Stomach smooth muscle (tissue), 2 donors: ENCODE measurements around the gene SEC61A2.
"Not testable (repeated sequence)": the region's sequence is repeated elsewhere in the genome, so short reads cannot be mapped to it uniquely, and the experiment has no call there.

Source experiments
- H3K27ac ChIP-seq: one replicate; pipeline ENCODE4 v1.7.0; 2013; ENCODE audit warnings: mild to moderate bottlenecking, low read length, inconsistent platforms
- H3K27me3 ChIP-seq, 2 donors: one replicate each; pipeline ENCODE4 v1.7.0; 2013; ENCODE audit warnings: low read length in 2 of 2; ENCODE audit not compliant: insufficient read depth in 2 of 2, control insufficient read depth in 1 of 2
- H3K36me3 ChIP-seq, 2 donors: one replicate each; pipeline ENCODE4 v1.7.0; 2013; ENCODE audit warnings: low read length in 2 of 2; ENCODE audit not compliant: control insufficient read depth in 2 of 2, insufficient read depth in 2 of 2
- H3K4me1 ChIP-seq: one replicate; pipeline ENCODE4 v1.7.0; 2013; ENCODE audit warnings: low read length; ENCODE audit not compliant: control insufficient read depth, insufficient read depth
- H3K4me3 ChIP-seq, 2 donors: one replicate each; pipeline ENCODE4 v1.7.0; 2013; ENCODE audit warnings: low read length in 2 of 2
- H3K9ac ChIP-seq, 2 donors: one replicate each; pipeline ENCODE4 v1.7.0; 2013; ENCODE audit warnings: low read length in 2 of 2, mild to moderate bottlenecking in 1 of 2
- H3K9me3 ChIP-seq, 2 donors: one replicate each; pipeline ENCODE4 v1.7.0; 2013; ENCODE audit warnings: low read length in 2 of 2; ENCODE audit not compliant: control insufficient read depth in 2 of 2
- donor health status: healthy.
- donor health status: Pancreatic carcinoma.

The SEC61A2 gene

DNA sequence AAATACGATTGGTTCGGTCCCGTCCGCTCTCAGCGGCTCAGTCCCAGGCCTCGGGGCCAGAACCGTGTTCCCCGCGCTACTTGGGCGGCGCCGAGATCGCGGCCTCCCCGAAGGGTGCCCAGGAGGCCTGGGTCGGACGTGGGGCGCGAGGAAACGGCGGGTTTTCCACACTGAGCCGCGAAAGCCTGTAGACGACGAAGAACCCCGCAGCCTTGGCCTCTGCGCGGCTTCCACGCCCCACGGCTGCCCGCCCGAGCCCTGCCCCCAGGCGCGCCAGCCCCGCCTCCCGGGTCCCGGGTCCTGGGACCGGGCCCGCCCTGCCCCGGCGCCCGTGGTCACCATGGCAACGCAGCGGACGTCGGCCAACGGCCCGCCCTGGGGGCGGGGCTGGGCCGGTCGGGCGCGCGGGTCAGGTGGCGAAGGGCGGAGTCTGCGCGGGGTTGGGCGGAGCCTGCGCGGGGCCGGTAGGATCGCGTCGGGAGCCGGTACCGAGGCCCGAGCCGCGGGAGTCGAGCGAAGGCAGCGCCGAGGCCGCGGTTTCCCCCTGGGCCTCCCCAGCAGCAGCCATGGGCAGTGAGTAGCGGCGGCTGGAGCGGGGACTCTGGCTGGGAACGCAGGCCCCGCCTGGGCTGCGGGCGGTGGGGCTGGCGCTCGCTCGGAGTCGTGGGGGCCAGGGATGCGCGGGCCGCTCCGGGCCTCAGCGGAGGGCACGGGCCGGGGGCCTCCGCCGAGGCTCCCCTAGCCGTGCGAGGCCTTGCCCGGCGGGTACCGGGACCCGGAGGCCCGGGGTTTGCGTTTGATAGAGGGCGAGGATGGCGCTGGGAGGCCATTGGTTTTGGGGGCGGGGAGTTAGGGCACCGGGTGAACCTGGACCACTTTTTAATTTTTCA lies at the start of gene SEC61A2:
Gene SEC61A2 (plus strand): TSS at position 456 of the 890 bp plus-strand sequence. CDS start 111 bp downstream, at position 567.
- Histone ChIP-seq H3K4me1 (peaks cover 6% of the 10 kb centered on the region), H3K27ac (peak within 1 kb of the TSS; percentile 75), H3K4me3 (peak within 1 kb of the TSS; percentile 85 to 88), H3K36me3 (peaks cover 2 to 4% of the 10 kb centered on the region in 2 donors), H3K9me3 (no peaks in the 10 kb centered on the region), H3K9ac (peak within 1 kb of the TSS; percentile 76 to 79), H3K27me3 (no peaks in the 10 kb centered on the region)

DNA sequence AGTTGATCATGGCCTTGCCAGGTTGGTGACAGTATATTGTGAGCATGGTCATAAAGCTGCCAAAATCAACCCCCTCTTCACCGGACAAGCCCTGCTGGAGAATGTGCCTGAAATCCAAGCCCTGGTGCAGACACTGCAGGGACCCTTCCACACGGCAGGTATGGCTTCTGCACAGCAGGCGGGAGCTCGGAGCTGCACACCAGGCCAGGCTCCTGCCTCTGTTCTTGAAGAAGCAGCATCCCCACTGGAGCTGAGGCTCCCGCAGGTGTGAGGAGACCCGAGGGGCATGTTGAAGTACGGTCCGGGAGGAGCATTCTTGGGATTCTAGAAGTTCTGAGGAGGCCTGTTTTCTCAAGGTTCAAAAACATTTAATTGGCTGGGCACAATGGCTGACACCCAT lies 48.0 kb upstream of the SEC61A2 start:
- Histone ChIP-seq H3K9me3 (no peaks in the 10 kb centered on the region), H3K4me3 (no peak overlapping the region), H3K36me3 (peaks cover 0 to 13% of the 10 kb centered on the region in 2 donors), H3K9ac (no peak overlapping the region), H3K27ac (no peak overlapping the region), H3K27me3 (no peaks in the 10 kb centered on the region), H3K4me1 (peaks cover 3% of the 10 kb centered on the region)

DNA sequence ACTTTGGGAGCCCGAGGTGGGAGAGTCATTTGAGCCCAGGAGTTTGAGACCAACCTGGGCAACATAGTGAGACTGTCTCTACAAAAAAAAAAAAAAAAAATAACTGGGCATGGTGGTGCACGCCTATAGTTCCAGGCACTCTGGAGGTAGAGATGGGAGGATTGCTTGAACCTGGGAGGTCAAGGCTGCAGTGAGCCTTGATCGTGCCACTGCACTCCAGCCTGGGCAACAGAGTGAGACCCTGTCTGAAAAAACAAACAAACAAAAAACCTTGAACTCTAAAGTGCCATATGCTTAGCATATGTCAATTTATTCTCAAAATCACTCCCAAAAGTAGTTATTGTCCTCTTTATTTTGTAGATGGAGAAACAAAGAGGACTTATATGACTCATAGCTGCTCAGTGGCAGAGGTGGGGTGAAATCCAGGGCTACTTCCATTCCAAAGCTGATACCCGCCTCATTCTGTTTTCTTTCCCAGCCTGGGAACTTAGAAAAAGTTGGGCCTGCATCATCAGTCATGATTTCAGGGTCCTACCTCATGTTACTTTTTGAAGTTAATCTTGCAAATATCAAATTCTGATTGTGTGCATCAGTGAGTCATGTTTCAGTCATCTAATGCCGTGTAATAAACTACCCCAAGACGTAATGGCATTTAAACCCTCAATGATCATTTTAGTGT lies 47.5 kb upstream of the SEC61A2 start:
- Histone ChIP-seq H3K9ac (no peak overlapping the region), H3K27me3 (no peaks in the 10 kb centered on the region), H3K4me3 (no peak overlapping the region), H3K27ac (no peak overlapping the region), H3K36me3 (peaks cover 4 to 14% of the 10 kb centered on the region in 2 donors), H3K9me3 (no peaks in the 10 kb centered on the region), H3K4me1 (peaks cover 3% of the 10 kb centered on the region)

DNA sequence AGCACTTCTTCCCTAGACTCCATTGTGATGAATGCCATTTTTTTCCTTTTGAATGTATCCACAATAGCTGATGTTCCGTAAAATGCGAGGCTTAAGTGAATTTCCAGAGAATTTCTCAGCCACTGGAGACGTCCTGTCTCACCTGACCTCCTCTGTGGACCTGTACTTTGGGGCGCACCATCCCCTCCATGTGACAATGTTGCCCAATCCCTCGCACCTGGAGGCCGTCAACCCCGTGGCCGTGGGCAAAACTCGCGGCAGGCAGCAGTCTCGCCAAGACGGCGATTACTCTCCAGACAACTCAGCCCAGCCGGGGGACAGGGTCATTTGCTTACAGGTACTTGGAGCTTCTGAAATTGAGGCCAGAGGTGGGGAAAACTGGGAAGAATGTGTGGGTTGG lies 40.6 kb upstream of the SEC61A2 start:
- peaks cover 28 to 33% of the 10 kb centered on the region in 2 donors for H3K36me3 ChIP-seq
- H3K4me1 ChIP-seq, result no peaks in the 10 kb centered on the region
- H3K9ac ChIP-seq, result no peak overlapping the region
- H3K4me3 ChIP-seq, result no peak overlapping the region
- no peaks in the 10 kb centered on the region for H3K9me3 ChIP-seq
- H3K27ac ChIP-seq, result no peak overlapping the region
- no peaks in the 10 kb centered on the region for H3K27me3 ChIP-seq

DNA sequence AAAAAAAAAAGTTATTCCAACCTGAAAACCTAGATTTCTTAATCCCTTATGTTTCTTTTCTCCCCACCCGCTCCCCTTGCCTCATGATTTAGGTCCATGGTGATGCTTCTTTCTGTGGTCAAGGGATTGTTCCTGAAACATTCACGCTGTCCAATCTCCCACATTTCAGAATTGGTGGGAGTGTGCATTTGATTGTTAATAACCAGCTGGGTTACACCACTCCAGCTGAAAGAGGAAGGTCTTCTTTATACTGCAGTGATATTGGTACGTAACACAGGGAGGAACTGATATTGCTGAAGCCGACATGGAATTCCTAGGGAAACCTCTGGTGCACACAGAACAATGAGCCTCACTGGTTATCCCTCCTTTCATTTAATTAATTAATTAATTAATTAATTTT lies 38.1 kb upstream of the SEC61A2 start:
- Histone ChIP-seq H3K27me3 (no peaks in the 10 kb centered on the region), H3K4me3 (no peak overlapping the region), H3K27ac (no peak overlapping the region), H3K9ac (no peak overlapping the region), H3K4me1 (no peaks in the 10 kb centered on the region), H3K36me3 (peaks cover 31 to 38% of the 10 kb centered on the region in 2 donors), H3K9me3 (no peaks in the 10 kb centered on the region)

DNA sequence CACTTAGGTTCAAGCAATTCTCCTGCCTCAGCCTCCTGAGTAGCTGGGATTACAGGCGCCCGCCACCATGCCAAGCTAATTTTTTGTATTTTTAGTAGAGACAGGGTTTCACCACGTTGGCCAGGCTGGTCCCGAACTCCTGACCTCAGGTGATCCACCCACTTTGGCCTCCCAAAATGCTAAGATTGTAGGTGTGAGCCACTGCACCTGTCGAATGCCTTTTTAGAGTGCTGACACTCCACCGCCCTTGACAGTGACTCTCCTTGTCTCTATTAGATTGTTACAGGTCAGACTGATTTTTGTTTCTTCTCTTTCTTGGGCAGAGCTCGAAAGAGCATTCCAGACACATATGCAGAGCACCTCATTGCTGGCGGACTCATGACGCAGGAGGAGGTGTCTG lies 32.1 kb upstream of the SEC61A2 start:
- H3K9ac ChIP-seq, H3K27ac ChIP-seq, H3K4me3 ChIP-seq, H3K27me3 ChIP-seq, H3K4me1 ChIP-seq, H3K9me3 ChIP-seq: not testable (repeated sequence)
- H3K36me3 ChIP-seq, result peaks cover 28 to 31% of the 10 kb centered on the region in 2 donors

DNA sequence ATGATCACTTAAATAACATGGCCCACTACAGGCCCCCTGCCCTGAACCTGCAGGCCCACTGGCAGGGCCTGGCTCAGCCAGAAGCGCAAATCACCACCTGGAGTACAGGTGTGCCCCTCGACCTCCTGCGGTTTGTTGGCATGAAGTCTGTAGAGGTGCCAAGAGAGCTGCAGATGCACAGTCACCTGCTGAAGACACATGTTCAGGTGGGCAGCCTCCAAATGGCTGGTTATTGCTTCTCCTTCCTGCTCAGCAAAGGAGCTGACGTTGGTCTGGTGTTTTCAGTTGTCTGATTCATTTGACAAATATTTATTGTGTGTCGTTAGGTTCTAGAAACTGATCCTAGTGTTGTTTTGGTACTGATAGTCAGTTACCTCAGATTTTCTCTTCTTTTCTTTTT lies 31.7 kb upstream of the SEC61A2 start:
- Histone ChIP-seq H3K27me3 (no peaks in the 10 kb centered on the region), H3K36me3 (peaks cover 27 to 31% of the 10 kb centered on the region in 2 donors), H3K9ac (no peak overlapping the region), H3K4me1 (no peaks in the 10 kb centered on the region), H3K4me3 (no peak overlapping the region), H3K9me3 (no peaks in the 10 kb centered on the region), H3K27ac (no peak overlapping the region)

DNA sequence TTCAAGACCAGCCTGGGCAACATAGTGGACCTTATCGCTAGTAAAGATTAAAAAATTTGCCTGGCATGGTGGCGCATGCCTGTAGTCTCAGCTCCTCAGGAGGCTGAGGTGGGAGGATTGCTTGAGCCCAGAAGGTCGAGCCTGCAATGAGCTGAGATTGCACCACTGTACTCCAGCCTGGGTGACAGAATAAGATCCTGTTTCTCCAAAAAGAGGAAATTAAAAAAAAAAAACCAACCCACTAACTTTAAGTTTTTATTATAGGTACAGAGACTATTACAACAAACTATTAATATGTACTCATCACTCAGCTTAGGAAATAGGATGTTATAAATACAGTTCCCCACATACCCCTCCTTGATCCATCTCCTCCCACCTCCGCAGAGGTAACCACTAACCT lies 30.5 kb upstream of the SEC61A2 start:
- H3K27me3 ChIP-seq, result no peaks in the 10 kb centered on the region
- H3K4me1 ChIP-seq, result no peaks in the 10 kb centered on the region
- no peak overlapping the region for H3K27ac ChIP-seq
- H3K9ac ChIP-seq, result no peak overlapping the region
- H3K4me3 ChIP-seq, result no peak overlapping the region
- H3K36me3 ChIP-seq, result peaks cover 29 to 31% of the 10 kb centered on the region in 2 donors
- no peaks in the 10 kb centered on the region for H3K9me3 ChIP-seq

DNA sequence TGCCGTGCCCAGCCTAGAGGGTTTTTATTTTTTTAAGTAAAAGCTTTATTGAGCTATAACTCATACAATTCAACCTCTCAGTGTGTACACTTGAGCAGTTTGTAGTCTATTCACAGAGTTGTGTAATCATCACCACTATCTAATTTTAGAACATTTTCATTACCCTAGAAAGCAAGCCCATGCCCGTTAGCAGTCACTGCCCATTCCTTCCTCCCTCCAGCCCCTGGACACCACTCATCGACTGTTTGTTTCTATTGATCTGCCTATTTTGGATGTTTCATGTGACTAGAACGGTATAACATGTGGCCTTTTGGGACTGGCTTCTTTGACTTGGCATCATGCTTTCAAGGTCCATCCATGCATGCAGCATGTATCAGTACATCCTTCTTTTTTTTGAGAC lies 25.7 kb upstream of the SEC61A2 start:
- H3K4me3 ChIP-seq, result no peak overlapping the region
- H3K4me1 ChIP-seq, result no peaks in the 10 kb centered on the region
- H3K27me3 ChIP-seq, result no peaks in the 10 kb centered on the region
- H3K9me3 ChIP-seq, result no peaks in the 10 kb centered on the region
- H3K27ac ChIP-seq, result no peak overlapping the region
- H3K9ac ChIP-seq, result no peak overlapping the region
- H3K36me3 ChIP-seq, result peaks cover 24 to 36% of the 10 kb centered on the region in 2 donors

DNA sequence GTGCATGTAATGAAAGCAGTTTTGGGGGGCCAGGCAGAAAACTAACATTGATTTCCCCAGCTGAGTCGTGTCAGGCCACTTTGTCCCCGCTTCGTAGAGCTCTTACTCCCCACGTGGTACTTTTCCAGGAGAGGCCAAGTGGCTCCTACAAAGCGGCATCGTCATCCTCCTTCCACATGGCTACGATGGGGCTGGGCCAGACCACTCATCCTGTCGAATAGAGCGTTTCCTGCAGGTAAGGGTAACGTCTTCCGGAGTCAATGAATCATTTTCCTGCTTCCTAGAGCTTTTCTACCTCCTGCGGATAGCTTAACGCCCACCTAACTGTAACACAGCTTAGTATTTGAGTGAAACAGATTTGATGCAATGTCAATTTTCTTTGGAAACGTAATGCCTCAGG lies 21.7 kb upstream of the SEC61A2 start:
- H3K36me3 ChIP-seq, result peaks cover 17 to 39% of the 10 kb centered on the region in 2 donors
- H3K9ac ChIP-seq, result no peak overlapping the region

DNA sequence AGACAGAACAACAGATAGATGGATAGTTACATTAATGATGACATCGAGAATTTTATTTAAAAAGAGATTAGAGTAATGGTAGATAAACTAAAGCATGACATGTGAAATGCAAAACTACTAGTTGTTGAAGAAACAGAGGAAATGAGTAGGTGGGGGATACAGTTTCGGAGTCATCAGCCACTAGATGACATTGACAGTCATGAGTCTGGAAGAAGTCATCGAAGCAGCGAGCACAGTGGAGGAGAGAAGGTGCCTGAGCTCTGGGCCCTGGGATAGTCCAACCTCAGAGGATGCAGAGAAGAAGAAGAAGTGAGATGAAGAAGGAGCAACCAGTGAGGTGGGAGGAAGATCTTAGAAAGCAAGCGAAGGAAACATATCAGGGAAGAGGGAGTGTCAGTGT lies 20.2 kb upstream of the SEC61A2 start:
- Histone ChIP-seq H3K4me3 (no peak overlapping the region), H3K9ac (no peak overlapping the region), H3K27me3 (no peaks in the 10 kb centered on the region), H3K36me3 (peaks cover 7 to 40% of the 10 kb centered on the region in 2 donors), H3K4me1 (no peaks in the 10 kb centered on the region), H3K27ac (no peak overlapping the region), H3K9me3 (no peaks in the 10 kb centered on the region)

More for the DNA sequence above, 21.7 kb upstream of the SEC61A2 start:
- Histone ChIP-seq H3K27me3 (no peaks in the 10 kb centered on the region), H3K4me1 (no peaks in the 10 kb centered on the region), H3K27ac (no peak overlapping the region), H3K4me3 (no peak overlapping the region), H3K9me3 (no peaks in the 10 kb centered on the region)
